SU-DHL-6 (cell line): Measurements from ENCODE around the gene BET1L.

Source experiments
- H2AFZ ChIP-seq: fragments of 200-600 bp; sonication (generic); 2 replicates; pipeline ENCODE4 v1.6.1; 2014; ENCODE audit warnings: low read depth, mild to moderate bottlenecking, moderate library complexity, mixed read lengths, antibody characterized with exemption, low read length; ENCODE audit not compliant: severe bottlenecking
- H3F3A ChIP-seq: fragments of 200-600 bp; shearing (Covaris generic); 2 replicates; pipeline ENCODE4 v1.6.0; 2016; ENCODE audit warnings: antibody characterized with exemption, mild to moderate bottlenecking; ENCODE audit not compliant: insufficient read depth
- H3K27ac ChIP-seq: fragments of 200-600 bp; sonication (generic); 2 replicates; pipeline ENCODE4 v1.5.1; 2016; ENCODE audit warnings: low read depth, mild to moderate bottlenecking, low read length, moderate library complexity, mixed read lengths
- H3K27me3 ChIP-seq: fragments of 200-600 bp; sonication (generic), shearing (Covaris generic); 2 replicates; pipeline ENCODE4 v1.6.0; 2014; ENCODE audit warnings: mild to moderate bottlenecking, low read length
- H3K36me3 ChIP-seq: fragments of 200-600 bp; sonication (generic); 2 replicates; pipeline ENCODE4 v1.6.1; 2014; ENCODE audit warnings: mild to moderate bottlenecking, low read length, mixed read lengths
- H3K4me2 ChIP-seq: fragments of 300-600, 200-600 bp; shearing (Covaris generic), sonication (generic); 2 replicates; pipeline ENCODE4 v1.6.0; 2014; ENCODE audit warnings: low read length, low read depth, mild to moderate bottlenecking; ENCODE audit not compliant: poor library complexity, severe bottlenecking
- H3K4me3 ChIP-seq: fragments of 200-600 bp; sonication (generic); 2 replicates; pipeline ENCODE4 v1.5.1; 2014; ENCODE audit warnings: antibody characterized with exemption, low read length, mild to moderate bottlenecking, mixed read lengths; ENCODE audit not compliant: insufficient read depth, poor library complexity, severe bottlenecking
- H3K79me2 ChIP-seq: fragments of 200-600 bp; sonication (generic); 2 replicates; pipeline ENCODE4 v1.6.1; 2014; ENCODE audit warnings: mild to moderate bottlenecking, low read length, moderate library complexity; ENCODE audit not compliant: insufficient read depth
- H3K9ac ChIP-seq: fragments of 200-600 bp; sonication (generic); 2 replicates; pipeline ENCODE4 v1.7.0; 2014; ENCODE audit warnings: mild to moderate bottlenecking, low read length
- H3K9me2 ChIP-seq: fragments of 200-600 bp; sonication (generic); replicated peaks from 2 replicates; pipeline ENCODE4 v1.6.1; 2014; ENCODE audit warnings: low read length; ENCODE audit not compliant: insufficient read depth
- H3K9me3 ChIP-seq: fragments of 200-600 bp; sonication (generic); 2 replicates; pipeline ENCODE4 v1.6.1; 2014; ENCODE audit warnings: low read length, mixed read lengths; ENCODE audit not compliant: insufficient read depth
- H4K20me1 ChIP-seq: fragments of 200-600 bp; sonication (generic); 2 replicates; pipeline ENCODE4 v1.6.1; 2014; ENCODE audit warnings: low read depth, mild to moderate bottlenecking, antibody characterized with exemption, low read length, moderate library complexity, mixed read lengths
- EZH2phosphoT487 ChIP-seq: fragments of 200-600 bp; sonication (generic), shearing (Covaris generic); conservative IDR thresholded peaks from 2 replicates; pipeline ENCODE4 v1.6.1; 2018; ENCODE audit warnings: mild to moderate bottlenecking, antibody characterized with exemption, low read length, moderate library complexity, mixed read lengths
- TF ChIP-seq, protein P1 (sequence below): fragments of 200-600 bp; sonication (generic); IDR thresholded peaks from one replicate; pipeline ENCODE4 v1.5.1; 2017; ENCODE audit warnings: antibody characterized with exemption, mild to moderate bottlenecking, low read length, moderate library complexity; ENCODE audit not compliant: insufficient read depth, poor library complexity, severe bottlenecking

BET1L gene

DNA sequence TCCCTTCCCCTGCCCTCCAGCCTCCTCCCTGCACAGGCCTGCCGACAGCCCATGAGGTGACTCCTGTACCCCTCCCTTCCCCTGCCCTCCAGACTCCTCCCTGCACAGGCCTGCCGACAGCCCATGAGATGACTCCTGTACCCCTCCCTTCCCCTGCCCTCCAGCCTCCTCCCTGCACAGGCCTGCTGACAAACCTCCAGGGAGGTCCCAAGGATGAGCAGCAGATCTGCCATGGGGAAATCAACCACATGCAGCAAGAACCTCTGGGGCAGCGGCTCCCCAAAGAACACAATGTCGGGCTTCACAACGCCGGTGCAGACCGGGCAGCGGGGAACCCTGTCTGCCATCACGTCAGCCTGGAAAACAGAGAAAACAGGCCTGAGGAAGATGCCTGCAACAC, 16.7 kb upstream of the BET1L start:
- no peaks in the 10 kb centered on the region for H3K36me3 ChIP-seq
- H3K27me3 ChIP-seq, result no peaks in the 10 kb centered on the region
- H3K4me2 ChIP-seq, result no peak overlapping the region
- no peaks in the 10 kb centered on the region for H4K20me1 ChIP-seq
- H3K27ac ChIP-seq, result no peak overlapping the region
- no peak overlapping the region for H2AFZ ChIP-seq
- no peaks in the 10 kb centered on the region for H3F3A ChIP-seq
- no peaks in the 10 kb centered on the region for H3K9me3 ChIP-seq
- no peaks in the 10 kb centered on the region for H3K79me2 ChIP-seq
- H3K9ac ChIP-seq, result no peak overlapping the region
- H3K4me3 ChIP-seq, result no peak overlapping the region
- no peaks in the 10 kb centered on the region for H3K9me2 ChIP-seq
- TF ChIP-seq, protein P1, sequence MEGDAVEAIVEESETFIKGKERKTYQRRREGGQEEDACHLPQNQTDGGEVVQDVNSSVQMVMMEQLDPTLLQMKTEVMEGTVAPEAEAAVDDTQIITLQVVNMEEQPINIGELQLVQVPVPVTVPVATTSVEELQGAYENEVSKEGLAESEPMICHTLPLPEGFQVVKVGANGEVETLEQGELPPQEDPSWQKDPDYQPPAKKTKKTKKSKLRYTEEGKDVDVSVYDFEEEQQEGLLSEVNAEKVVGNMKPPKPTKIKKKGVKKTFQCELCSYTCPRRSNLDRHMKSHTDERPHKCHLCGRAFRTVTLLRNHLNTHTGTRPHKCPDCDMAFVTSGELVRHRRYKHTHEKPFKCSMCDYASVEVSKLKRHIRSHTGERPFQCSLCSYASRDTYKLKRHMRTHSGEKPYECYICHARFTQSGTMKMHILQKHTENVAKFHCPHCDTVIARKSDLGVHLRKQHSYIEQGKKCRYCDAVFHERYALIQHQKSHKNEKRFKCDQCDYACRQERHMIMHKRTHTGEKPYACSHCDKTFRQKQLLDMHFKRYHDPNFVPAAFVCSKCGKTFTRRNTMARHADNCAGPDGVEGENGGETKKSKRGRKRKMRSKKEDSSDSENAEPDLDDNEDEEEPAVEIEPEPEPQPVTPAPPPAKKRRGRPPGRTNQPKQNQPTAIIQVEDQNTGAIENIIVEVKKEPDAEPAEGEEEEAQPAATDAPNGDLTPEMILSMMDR, result no peak
- TF ChIP-seq EZH2phosphoT487, result no peak

DNA sequence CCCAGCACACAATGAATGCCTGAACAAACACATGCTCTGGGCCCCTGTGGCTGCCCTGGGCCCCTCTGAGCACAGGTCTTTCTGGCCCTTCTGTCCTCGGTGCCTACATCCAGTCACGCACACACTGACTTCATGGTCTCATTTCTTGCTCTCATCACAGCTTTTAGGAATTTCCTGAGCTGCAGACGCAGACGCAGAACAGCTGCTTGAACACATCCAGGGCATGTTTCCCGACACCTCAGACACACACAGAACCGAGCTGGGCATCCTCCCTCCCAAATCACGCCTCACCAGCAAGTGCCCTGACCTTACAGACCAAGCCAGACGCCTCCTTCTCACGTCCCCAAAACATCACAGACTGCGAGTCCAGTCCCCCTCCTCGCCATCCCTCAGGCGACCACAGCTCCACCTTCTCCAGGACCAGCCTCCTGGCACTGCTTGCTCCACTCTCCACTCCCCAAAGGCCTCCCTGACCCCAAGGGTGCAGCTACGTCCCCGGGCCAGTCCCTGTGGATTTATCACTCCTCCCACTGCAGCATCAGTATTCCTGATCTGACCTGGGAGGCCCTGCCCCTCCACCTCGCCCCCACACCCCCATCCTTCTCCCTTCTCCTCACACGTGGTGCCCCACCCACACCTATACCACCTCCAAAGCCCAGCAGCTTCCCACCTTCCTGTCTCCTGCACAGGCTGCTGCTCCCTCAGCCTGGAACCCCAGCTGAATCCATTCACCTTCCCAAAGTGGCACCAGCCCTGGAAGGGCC, 16.0 kb upstream of the BET1L start:
- TF ChIP-seq, protein P1, result no peak
- TF ChIP-seq EZH2phosphoT487, result no peak
- Histone ChIP-seq H3K36me3 (no peaks in the 10 kb centered on the region), H3K4me3 (no peak overlapping the region), H4K20me1 (no peaks in the 10 kb centered on the region), H3F3A (no peaks in the 10 kb centered on the region), H3K9ac (no peak overlapping the region), H3K27ac (no peak overlapping the region), H3K27me3 (no peaks in the 10 kb centered on the region), H3K4me2 (no peak overlapping the region), H3K79me2 (no peaks in the 10 kb centered on the region), H3K9me3 (no peaks in the 10 kb centered on the region), H2AFZ (no peak overlapping the region), H3K9me2 (no peaks in the 10 kb centered on the region)

DNA sequence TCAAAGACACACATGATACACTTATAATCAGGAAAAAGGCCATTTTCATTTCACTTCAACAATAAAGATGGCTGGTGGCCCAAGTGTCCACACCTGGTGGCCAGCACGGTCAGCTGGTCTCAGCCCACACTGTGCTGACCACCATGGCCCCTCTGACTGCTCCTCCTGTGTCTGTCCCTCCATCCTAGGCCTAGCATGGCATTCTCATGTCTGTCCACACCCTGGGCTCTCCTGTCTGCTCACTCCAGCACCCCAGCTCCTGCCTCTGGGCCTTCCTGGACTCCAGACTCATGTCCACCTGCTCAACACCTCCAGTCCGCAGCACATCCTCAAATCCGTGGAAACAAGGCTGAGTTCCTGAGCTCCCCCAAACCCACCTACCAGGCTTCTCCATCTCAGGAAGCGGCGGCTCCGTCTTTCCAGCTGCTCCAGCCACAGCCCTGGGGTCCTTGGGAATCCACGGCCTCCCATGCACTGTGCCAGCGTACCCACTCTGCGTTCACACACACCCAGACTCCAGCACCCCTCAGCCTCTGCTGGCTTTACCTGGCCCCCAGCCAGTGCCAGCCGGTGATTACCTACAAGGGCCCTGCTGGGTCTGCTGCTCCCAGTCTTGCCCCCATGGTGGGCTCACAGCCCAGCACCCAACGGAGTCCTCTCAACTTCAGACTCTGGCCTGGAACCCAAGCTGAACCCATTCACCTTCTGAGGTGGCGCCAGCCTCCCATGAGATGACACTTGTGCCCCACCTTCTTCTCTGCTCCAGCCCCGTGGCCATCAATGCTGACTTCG, 15.0 kb upstream of the BET1L start:
- Histone ChIP-seq H3K36me3 (no peaks in the 10 kb centered on the region), H3K27ac (no peak overlapping the region), H3K4me2 (no peak overlapping the region), H3K9me3 (no peaks in the 10 kb centered on the region), H3K27me3 (no peaks in the 10 kb centered on the region), H3K9me2 (no peaks in the 10 kb centered on the region), H3F3A (no peaks in the 10 kb centered on the region), H3K4me3 (no peak overlapping the region), H3K79me2 (no peaks in the 10 kb centered on the region), H3K9ac (no peak overlapping the region), H4K20me1 (no peaks in the 10 kb centered on the region), H2AFZ (no peak overlapping the region)
- TF ChIP-seq EZH2phosphoT487, result no peak
- TF ChIP-seq, protein P1, result no peak
